HFFc6 (cell line): ENCODE measurements around the gene DCUN1D2. TPM values are rescaled to one million over a fixed set of nuclear protein-coding genes. Genes with fewer than 3 reads are reported as not detected.
"Not testable (repeated sequence)": the region's sequence is repeated elsewhere in the genome, so short reads cannot be mapped to it uniquely, and the experiment has no call there.

Source experiments
- DNase-seq: peaks from one replicate; pipeline ENCODE4 v3.0.0-alpha.2; 2018
- H3K27ac Mint-ChIP-seq: 2 replicates; pipeline ENCODE4 v1.8.0; 2020; ENCODE audit warnings: mild to moderate bottlenecking, mixed read lengths
- H3K27me3 Mint-ChIP-seq: 2 replicates; pipeline ENCODE4 v1.8.0; 2021; ENCODE audit warnings: mild to moderate bottlenecking, moderate library complexity, mixed read lengths; ENCODE audit not compliant: insufficient read depth
- H3K36me3 Mint-ChIP-seq: 2 replicates; pipeline ENCODE4 v1.8.0; 2021; ENCODE audit warnings: low read depth, mixed read lengths
- H3K4me1 Mint-ChIP-seq: 2 replicates; pipeline ENCODE4 v1.8.0; 2020; ENCODE audit warnings: low read depth, mixed read lengths
- H3K4me3 Mint-ChIP-seq: 2 replicates; pipeline ENCODE4 v1.8.0; 2020; ENCODE audit warnings: mild to moderate bottlenecking, moderate library complexity, mixed read lengths
- H3K9me3 Mint-ChIP-seq: 2 replicates; pipeline ENCODE4 v1.8.0; 2020; ENCODE audit warnings: mild to moderate bottlenecking, mixed read lengths
- CTCF ChIP-seq: fragments of 200-600 bp; sonication (generic); IDR thresholded peaks from 2 replicates; pipeline ENCODE4 v1.5.0; 2021; ENCODE audit warnings: antibody characterized with exemption, mild to moderate bottlenecking
- total RNA-seq, 6 experiments: library from RNA; stranded (reverse); fragmentation: NEBNext Ultra II Directional; extraction: Animal tissue kit (Norgen Biotek cat#: 25700); gene quantifications; 2 replicates in 1 of 6; 3 replicates in 5 of 6; pipeline ENCODE4 v1.2.3, GENCODE V29; 2021

DCUN1D2 gene
- total RNA-seq, 6 experiments from 2014 or later: 7.6 to 9.3 (median 9.0) TPM

- Mint-ChIP-seq H3K9me3 (peaks cover 4% of the 10 kb centered on the region; the same call in 1 of the 2 replicates), H3K27ac (no peak overlapping the region), H3K27me3 (no peaks in the 10 kb centered on the region), H3K4me1 (no peaks in the 10 kb centered on the region), H3K4me3 (no peak overlapping the region), H3K36me3 (peaks cover 27% of the 10 kb centered on the region)
- DNase-seq: no peak
- no peak for TF ChIP-seq CTCF
Measured at GRCh38 chr13:113442354-113442984, 48.0 kb downstream of the DCUN1D2 start.

GRCh38 chr13:113441661-113442060 is 48.9 kb downstream of the DCUN1D2 start:
- Mint-ChIP-seq H3K27ac (no peak overlapping the region), H3K27me3 (no peaks in the 10 kb centered on the region), H3K9me3 (peaks cover 4% of the 10 kb centered on the region; the same call in 1 of the 2 replicates), H3K36me3 (peaks cover 24% of the 10 kb centered on the region), H3K4me1 (no peaks in the 10 kb centered on the region), H3K4me3 (no peak overlapping the region)
- TF ChIP-seq CTCF: no peak
- no peak for DNase-seq

DNA sequence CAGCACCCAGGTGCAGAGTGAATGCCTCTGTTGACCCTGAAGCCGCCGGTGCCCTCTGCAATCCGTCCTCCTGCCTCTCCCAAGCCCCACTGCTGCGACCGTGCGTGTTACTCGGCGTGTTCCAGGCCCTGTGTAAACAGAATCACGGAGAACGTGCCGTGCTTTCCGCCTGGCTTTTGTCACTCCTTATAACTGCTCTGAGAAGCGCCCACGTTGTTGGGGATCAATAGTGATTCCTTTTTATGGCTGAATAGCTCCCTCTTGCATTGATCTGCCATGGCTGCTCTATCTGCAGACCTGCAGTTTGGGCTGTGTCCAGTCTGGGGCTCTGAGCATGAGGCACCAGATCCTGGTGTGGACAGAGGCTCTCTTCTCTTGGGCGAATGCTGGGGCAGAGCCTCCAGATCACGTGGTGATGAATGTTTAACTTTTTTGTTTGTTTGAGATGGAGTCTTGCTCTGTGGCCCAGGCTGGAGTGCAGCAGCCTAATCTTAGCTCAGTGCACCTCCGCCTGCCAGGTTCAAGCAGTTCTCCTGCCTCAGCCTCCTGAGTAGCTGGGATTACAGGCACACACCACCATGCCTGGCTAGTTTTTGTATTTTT is 53.0 kb downstream of the DCUN1D2 start:
- DNase-seq: no peak
- peaks cover 15% of the 10 kb centered on the region for H3K36me3 Mint-ChIP-seq
- no peaks in the 10 kb centered on the region for H3K27me3 Mint-ChIP-seq
- peaks cover under 1% of the 10 kb centered on the region; the same call in 1 of the 2 replicates for H3K9me3 Mint-ChIP-seq
- H3K4me3 Mint-ChIP-seq: no peak overlapping the region
- H3K27ac Mint-ChIP-seq: no peak overlapping the region
- TF ChIP-seq CTCF: no peak
- no peaks in the 10 kb centered on the region for H3K4me1 Mint-ChIP-seq

- not testable (repeated sequence) for H3K4me1 Mint-ChIP-seq, H3K9me3 Mint-ChIP-seq, DNase-seq, H3K27me3 Mint-ChIP-seq, H3K4me3 Mint-ChIP-seq, H3K36me3 Mint-ChIP-seq, H3K27ac Mint-ChIP-seq
Measured at GRCh38 chr13:113436866-113437265, 53.6 kb downstream of the DCUN1D2 start.

DNA sequence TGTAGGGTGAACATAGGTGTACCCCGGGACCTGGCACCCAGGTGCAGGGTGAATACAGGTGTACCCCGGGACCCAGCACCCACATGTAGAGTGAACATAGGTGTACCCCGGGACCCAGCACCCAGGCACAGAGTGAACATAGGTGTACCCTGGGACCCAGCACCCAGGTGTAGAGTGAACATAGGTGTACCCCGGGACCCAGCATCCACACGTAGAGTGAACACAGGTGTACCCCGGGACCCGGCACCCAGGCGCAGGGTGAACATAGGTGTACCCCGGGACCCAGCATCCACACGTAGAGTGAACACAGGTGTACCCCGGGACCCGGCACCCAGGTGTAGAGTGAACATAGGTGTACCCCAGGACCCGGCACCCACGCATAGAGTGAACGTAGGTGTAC is 54.6 kb downstream of the DCUN1D2 start:
- not testable (repeated sequence) for DNase-seq

DNA sequence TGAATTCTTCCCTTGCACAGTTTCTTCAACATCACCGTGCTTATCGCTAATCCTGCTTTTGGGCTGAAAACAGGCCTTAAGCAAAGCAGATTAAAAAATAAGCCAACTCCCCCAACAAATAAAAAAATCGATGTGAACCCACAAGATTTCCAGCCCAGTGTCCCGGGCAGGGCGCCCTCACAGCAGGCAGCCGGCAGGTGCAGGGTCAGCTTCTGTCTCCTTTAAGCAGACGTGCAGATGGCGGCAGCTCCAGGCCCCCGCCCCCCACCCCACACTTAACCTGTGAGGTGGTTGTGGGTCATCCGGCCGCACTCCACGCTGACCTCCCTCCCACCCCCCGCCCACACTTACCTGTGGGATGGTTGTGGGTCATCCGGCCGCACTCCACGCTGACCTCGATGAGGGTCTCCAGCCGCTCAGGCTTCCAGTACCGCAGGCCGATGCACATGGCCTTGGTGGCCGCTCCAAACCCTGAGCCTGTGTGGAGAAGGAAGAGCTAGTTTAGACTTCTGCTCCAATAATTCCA is 57.1 kb downstream of the DCUN1D2 start:
- H3K27ac Mint-ChIP-seq: no peak overlapping the region
- no peak for TF ChIP-seq CTCF
- no peaks in the 10 kb centered on the region; the same call in 1 of the 2 replicates for H3K4me1 Mint-ChIP-seq
- H3K27me3 Mint-ChIP-seq: no peaks in the 10 kb centered on the region
- no peaks in the 10 kb centered on the region for H3K36me3 Mint-ChIP-seq
- no peak overlapping the region for H3K4me3 Mint-ChIP-seq
- DNase-seq: no peak
- H3K9me3 Mint-ChIP-seq: no peaks in the 10 kb centered on the region

More for the DNA sequence above, 54.6 kb downstream of the DCUN1D2 start:
- H3K9me3 Mint-ChIP-seq, H3K4me3 Mint-ChIP-seq, H3K27ac Mint-ChIP-seq, H3K4me1 Mint-ChIP-seq, H3K27me3 Mint-ChIP-seq, H3K36me3 Mint-ChIP-seq: not testable (repeated sequence)
